ENCODE measurements around the gene EFHB.

The EFHB gene

GRCh38 chr3:19920401-19921080, 13.5 kb downstream of the EFHB start:
- no peak for TF ChIP-seq ZNF565 (CRISPR knock-in tag; conservative IDR thresholded peaks at IDR 0.05; ENCODE audit: low read depth)
- TF ChIP-seq TOX (CRISPR knock-in tag; IDR thresholded peaks at IDR 0.05; ENCODE audit: borderline replicate concordance) = no peak
- no peak for TF ChIP-seq ZNF8 (CRISPR knock-in tag; IDR thresholded peaks at IDR 0.05)
- no peak for TF ChIP-seq BACH2 (CRISPR knock-in tag; IDR thresholded peaks at IDR 0.05; ENCODE audit: borderline replicate concordance)
- no peak for TF ChIP-seq ZFP3 (CRISPR knock-in tag; IDR thresholded peaks at IDR 0.05)
- TF ChIP-seq ZNF70 (CRISPR knock-in tag; IDR thresholded peaks at IDR 0.05) = no peak
- TF ChIP-seq RARB (CRISPR knock-in tag; IDR thresholded peaks at IDR 0.05) = no peak
- TF ChIP-seq PPARA (CRISPR knock-in tag; IDR thresholded peaks at IDR 0.05; ENCODE audit: borderline replicate concordance) = no peak
- TF ChIP-seq, protein P1, sequence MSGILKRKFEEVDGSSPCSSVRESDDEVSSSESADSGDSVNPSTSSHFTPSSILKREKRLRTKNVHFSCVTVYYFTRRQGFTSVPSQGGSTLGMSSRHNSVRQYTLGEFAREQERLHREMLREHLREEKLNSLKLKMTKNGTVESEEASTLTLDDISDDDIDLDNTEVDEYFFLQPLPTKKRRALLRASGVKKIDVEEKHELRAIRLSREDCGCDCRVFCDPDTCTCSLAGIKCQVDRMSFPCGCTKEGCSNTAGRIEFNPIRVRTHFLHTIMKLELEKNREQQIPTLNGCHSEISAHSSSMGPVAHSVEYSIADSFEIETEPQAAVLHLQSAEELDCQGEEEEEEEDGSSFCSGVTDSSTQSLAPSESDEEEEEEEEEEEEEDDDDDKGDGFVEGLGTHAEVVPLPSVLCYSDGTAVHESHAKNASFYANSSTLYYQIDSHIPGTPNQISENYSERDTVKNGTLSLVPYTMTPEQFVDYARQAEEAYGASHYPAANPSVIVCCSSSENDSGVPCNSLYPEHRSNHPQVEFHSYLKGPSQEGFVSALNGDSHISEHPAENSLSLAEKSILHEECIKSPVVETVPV (CRISPR knock-in tag; IDR thresholded peaks at IDR 0.05) = no peak
- no peak for TF ChIP-seq PATZ1 (CRISPR knock-in tag; IDR thresholded peaks at IDR 0.05; ENCODE audit: borderline replicate concordance)
- no peak for TF ChIP-seq TCF4 (CRISPR knock-in tag; IDR thresholded peaks at IDR 0.05; ENCODE audit: borderline replicate concordance)
- TF ChIP-seq SNAI2 (CRISPR knock-in tag; IDR thresholded peaks at IDR 0.05) = no peak
- TF ChIP-seq CREB5 (CRISPR knock-in tag; IDR thresholded peaks at IDR 0.05; ENCODE audit: low read depth) = no peak
- TF ChIP-seq POU6F1 (CRISPR knock-in tag; IDR thresholded peaks at IDR 0.05; ENCODE audit: borderline replicate concordance, low read depth) = no peak
- TF ChIP-seq ESRRG (CRISPR knock-in tag; IDR thresholded peaks at IDR 0.05) = no peak
- no peak for TF ChIP-seq ZC3H10 (CRISPR knock-in tag; IDR thresholded peaks at IDR 0.05)
- TF ChIP-seq GLIS3 (CRISPR knock-in tag; IDR thresholded peaks at IDR 0.05) = no peak
- no peak for TF ChIP-seq TSHZ2 (CRISPR knock-in tag; IDR thresholded peaks at IDR 0.05)
- ATAC-seq = no peak

DNA sequence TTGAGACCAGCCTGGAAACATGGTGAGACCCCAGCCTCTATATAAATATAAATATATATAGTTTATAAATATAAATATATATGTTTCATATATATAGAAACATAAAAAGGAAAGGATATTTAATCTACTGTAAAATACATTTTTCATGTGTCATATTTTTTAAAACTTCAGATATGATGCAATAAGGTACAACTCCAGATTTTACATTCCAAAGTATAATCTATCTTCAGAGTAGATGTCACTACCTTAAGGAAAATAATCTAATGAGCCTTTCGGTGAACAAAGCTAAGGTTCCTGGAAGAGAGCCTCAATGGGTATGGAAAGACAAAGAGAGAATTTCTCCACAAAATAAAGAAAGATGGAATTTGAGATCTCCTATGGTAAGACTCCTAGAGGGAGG, 16.9 kb downstream of the EFHB start:
- ATAC-seq = no peak

DNA sequence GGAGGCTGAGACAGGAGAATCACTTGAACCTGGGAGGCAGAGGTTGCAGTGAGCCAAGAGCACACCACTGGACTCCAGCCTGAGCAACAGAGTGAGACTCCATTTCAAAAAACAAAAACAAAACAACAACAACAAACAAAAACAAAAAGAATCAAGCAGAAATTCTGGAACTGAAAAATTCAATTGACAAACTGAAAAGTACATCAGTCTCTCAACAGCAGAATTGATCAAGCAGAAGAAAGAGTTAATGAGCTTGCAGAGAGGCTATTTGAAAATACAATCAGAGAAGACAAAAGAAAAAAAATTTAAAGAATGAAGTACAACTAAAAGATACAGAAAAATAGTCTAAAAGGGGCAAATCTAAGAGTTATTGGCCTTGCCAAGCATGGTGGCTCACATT, 22.6 kb downstream of the EFHB start:
- no peak for ATAC-seq
- no peak for TF ChIP-seq ZC3H10 (CRISPR knock-in tag; IDR thresholded peaks at IDR 0.05)
- TF ChIP-seq OSR1 (CRISPR knock-in tag; IDR thresholded peaks at IDR 0.05) = no peak
- no peak for TF ChIP-seq ARNTL (CRISPR knock-in tag; IDR thresholded peaks at IDR 0.05; ENCODE audit: borderline replicate concordance, low read depth)
- TF ChIP-seq CSDC2 (CRISPR knock-in tag; IDR thresholded peaks at IDR 0.05) = no peak
- TF ChIP-seq CREB5 (CRISPR knock-in tag; IDR thresholded peaks at IDR 0.05; ENCODE audit: low read depth) = no peak
- TF ChIP-seq TSHZ2 (CRISPR knock-in tag; IDR thresholded peaks at IDR 0.05) = no peak
- TF ChIP-seq ZNF565 (CRISPR knock-in tag; conservative IDR thresholded peaks at IDR 0.05; ENCODE audit: low read depth) = no peak
- no peak for TF ChIP-seq TOX (CRISPR knock-in tag; IDR thresholded peaks at IDR 0.05; ENCODE audit: borderline replicate concordance)

More for the DNA sequence above, 16.9 kb downstream of the EFHB start:
- TF ChIP-seq TOX (CRISPR knock-in tag; IDR thresholded peaks at IDR 0.05; ENCODE audit: borderline replicate concordance) = no peak
- no peak for TF ChIP-seq ZC3H10 (CRISPR knock-in tag; IDR thresholded peaks at IDR 0.05)
- no peak for TF ChIP-seq ZNF8 (CRISPR knock-in tag; IDR thresholded peaks at IDR 0.05)
- no peak for TF ChIP-seq OSR1 (CRISPR knock-in tag; IDR thresholded peaks at IDR 0.05)
- TF ChIP-seq ZFP3 (CRISPR knock-in tag; IDR thresholded peaks at IDR 0.05) = no peak

Measured in SK-N-SH treated with all-trans-retinoic acid at 6 μM for 48 hours (cell line).